Stimulated activated CD4-positive, alpha-beta T cell treated with anti-CD3 and anti-CD28 coated beads, Interleukin-12 subunit alpha, Interleukin-12 subunit beta, amount 100 ng/mL, for 24 hours (primary cell): ENCODE measurements around the gene TGM3.

Source experiments
- DNase-seq, 2 experiments: peaks; one replicate each; pipeline ENCODE4 v3.0.0-alpha.2; 2020; ENCODE audit warnings: low read depth in 2 of 2

Gene TGM3

GRCh38 chr20:2283706-2284423 is 11.9 kb upstream of the TGM3 start:
- no peak for DNase-seq

GRCh38 chr20:2285193-2285592 is 10.6 kb upstream of the TGM3 start:
- DNase-seq = no peak

GRCh38 chr20:2285613-2286012 is 10.2 kb upstream of the TGM3 start:
- DNase-seq = no peak

GRCh38 chr20:2287504-2287903 is 8.3 kb upstream of the TGM3 start:
- DNase-seq = no peak

GRCh38 chr20:2289475-2289874 is 6.3 kb upstream of the TGM3 start:
- DNase-seq = no peak

GRCh38 chr20:2290486-2290885 is 5.3 kb upstream of the TGM3 start:
- DNase-seq = no peak

GRCh38 chr20:2292416-2293110 is 3.2 kb upstream of the TGM3 start:
- no peak for DNase-seq

- DNase-seq = no peak
Observed at GRCh38 chr20:2293486-2293885, 2.3 kb upstream of the TGM3 start.

- no peak for DNase-seq
Observed at GRCh38 chr20:2293971-2294370, 1.8 kb upstream of the TGM3 start.

GRCh38 chr20:2295286-2295685 is 515 bp upstream of the TGM3 start:
- DNase-seq = no peak

- DNase-seq = no peak
Observed at GRCh38 chr20:2296524-2297356, 939 bp downstream of the TGM3 start.

- DNase-seq = no peak
Observed at GRCh38 chr20:2297357-2297728, 1.5 kb downstream of the TGM3 start.

- DNase-seq = no peak
Observed at GRCh38 chr20:2298116-2298515, 2.3 kb downstream of the TGM3 start.

GRCh38 chr20:2298701-2299100 is 2.9 kb downstream of the TGM3 start:
- DNase-seq = no peak

GRCh38 chr20:2299301-2299700 is 3.5 kb downstream of the TGM3 start:
- DNase-seq = no peak

GRCh38 chr20:2300002-2300401 is 4.2 kb downstream of the TGM3 start:
- DNase-seq = no peak

GRCh38 chr20:2300420-2300819 is 4.6 kb downstream of the TGM3 start:
- no peak for DNase-seq

GRCh38 chr20:2301164-2301622 is 5.4 kb downstream of the TGM3 start:
- DNase-seq = no peak

- no peak for DNase-seq
Observed at GRCh38 chr20:2302384-2303060, 6.7 kb downstream of the TGM3 start.

GRCh38 chr20:2303673-2304072 is 7.9 kb downstream of the TGM3 start:
- no peak for DNase-seq

GRCh38 chr20:2304180-2304579 is 8.4 kb downstream of the TGM3 start:
- DNase-seq = no peak

GRCh38 chr20:2305029-2305428 is 9.2 kb downstream of the TGM3 start:
- DNase-seq = no peak
